GM21723 (cell line): ENCODE data around the gene WNT3A.

Experiments used
- ATAC-seq: cut with Tn5 transposase; IDR thresholded peaks from one replicate; pipeline ENCODE4 v1.9.1; 2021; ENCODE audit warnings: mild to moderate bottlenecking, moderate library complexity; ENCODE audit not compliant: unreplicated experiment

Gene WNT3A

DNA sequence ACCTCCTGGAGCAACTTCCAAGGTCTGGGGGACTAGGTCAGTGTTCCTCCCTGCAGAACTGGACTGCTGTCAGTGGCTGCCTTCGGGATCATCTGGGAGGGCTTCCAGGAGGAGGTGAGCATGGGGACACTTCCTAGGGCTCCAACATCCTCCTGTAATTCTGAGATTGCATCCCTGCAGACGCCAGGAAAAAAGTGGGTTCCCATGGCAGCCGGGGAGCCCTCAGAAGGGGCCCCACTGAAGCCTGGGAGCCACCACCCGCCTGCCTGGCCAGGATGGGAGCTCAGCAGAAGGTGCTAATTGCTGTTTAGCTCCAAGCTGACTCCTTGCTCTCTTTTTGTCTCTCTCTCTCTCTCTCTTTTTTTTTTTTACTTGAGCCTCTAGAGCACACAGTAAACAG, 59.6 kb downstream of the WNT3A start:
- ATAC-seq = no peak

DNA sequence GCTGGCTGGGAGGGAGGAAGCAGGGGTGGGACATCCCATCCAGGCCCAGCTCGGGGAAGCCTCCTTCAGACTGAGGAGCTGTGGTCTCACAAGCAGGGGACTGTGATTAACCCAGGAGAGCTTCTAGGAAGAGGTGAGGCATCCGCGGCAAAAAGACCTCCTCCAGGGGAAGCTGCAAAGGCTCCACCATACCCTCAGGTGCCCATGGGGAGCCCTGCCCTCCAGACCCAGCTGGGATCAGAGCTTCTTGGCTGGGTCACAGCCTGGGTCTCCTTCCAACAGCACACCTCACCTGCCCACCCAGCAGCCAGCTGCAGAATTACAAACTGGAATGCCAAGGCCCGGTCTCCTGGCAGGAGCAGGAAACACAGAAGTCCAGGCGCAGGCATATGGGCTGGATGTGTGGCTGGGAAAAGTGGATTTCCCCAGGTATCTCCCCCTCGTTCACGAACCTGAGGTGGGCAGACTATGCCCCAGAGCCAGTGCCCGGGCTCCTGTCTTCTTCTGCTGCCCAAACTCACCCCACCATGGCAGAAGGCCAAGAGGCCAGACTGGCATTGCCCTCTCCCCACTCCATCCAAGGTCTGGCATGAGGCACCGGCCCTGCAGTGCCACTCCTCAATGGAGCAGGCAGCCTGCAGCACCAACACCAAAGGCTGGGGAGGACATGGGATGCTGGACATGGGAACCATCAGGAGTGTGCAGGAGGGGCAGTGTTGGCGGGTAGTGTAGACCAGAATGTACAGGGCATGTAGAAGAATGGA, 60.3 kb downstream of the WNT3A start:
- no peak for ATAC-seq

- ATAC-seq = no peak
Measured at GRCh38 chr1:228068359-228068758, 61.6 kb downstream of the WNT3A start.

DNA sequence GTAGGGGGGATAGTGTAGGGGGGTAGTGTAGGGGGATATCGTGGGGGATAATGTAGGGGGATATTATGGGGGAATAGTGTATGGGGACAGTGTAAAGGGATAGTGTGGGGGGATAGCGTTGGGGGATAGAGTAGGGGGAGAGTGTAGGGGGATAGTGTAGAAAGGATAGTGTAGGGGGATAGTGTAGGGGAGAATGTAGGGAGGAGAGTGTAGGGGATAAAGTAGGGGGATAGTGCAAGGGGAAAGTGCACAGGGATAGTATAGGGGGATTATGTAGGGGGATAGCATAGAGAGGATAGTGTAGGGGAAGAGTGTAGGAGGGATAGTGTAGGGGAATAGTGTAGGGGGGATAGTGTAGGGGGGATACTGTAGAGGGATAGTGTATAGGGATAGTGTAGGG, 63.4 kb downstream of the WNT3A start:
- no peak for ATAC-seq

GRCh38 chr1:228070851-228071250, 64.1 kb downstream of the WNT3A start:
- ATAC-seq = no peak

- ATAC-seq = no peak
Measured at GRCh38 chr1:228071839-228072657, 65.2 kb downstream of the WNT3A start.

- no peak for ATAC-seq
Measured at GRCh38 chr1:228072658-228073043, 65.9 kb downstream of the WNT3A start.

- no peak for ATAC-seq
Measured at GRCh38 chr1:228073061-228073856, 66.5 kb downstream of the WNT3A start.

GRCh38 chr1:228073857-228074545, 67.2 kb downstream of the WNT3A start:
- no peak for ATAC-seq

- ATAC-seq = no peak
Measured at GRCh38 chr1:228074954-228075730, 68.3 kb downstream of the WNT3A start.

DNA sequence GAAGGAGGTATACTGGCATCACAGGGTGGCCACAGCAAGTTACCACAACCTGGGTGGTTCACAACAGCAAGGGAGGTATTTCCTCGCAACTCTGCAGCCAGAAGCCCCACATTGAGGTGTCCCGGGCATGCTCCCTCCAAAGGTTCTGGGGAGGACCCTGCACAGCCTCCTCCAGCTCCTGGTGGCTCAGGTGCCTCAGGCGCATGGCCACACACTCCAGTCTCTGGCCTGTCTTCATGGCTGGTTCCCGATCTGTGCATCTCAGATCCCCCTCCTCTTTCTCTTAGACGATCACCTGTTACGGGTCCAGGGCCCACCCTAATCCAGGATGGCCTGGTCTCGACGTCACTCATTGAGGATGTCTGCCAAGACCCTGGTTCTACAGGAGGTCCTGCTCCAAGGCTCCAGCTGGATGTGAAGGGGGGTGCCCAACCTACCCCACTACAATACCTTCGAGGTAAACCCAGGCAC, 69.0 kb downstream of the WNT3A start:
- no peak for ATAC-seq

GRCh38 chr1:228076796-228077430, 70.1 kb downstream of the WNT3A start:
- no peak for ATAC-seq

DNA sequence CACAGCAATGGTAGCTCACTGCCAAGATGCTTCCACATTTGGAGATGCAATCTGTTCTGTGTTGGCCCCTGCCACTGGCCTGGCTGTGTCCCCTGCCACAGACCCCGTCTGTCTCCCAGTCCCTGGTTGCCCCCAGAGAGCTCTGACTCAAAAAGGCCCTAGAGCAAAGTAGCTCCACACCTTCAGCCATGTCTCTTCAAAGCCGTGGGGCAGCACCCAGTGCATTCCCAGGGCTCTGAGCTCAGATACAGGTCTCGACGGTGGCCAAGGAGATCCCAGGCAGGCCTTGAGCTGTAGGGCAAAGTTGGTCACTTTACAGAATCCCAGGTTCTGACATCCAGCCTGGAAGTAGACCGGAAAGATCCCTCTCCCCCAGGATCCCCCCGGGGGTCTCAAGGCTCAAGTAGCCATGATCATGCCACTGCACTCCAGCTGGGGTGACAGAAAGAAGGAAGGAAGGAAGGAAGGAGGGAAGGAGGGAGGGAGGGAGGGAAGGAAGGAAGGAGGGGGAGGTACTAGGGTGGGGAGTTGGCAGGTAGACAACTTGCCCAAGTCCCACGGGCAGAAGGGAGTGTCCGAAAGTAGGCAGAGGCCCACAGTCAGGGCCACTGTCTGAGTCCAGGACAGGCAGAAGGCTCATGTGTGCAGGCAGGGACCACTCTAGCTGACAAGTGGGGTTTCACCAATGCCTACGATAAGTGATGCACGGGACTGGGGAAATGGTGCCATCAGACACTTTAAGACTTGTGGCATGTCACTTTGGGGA, 71.0 kb downstream of the WNT3A start:
- no peak for ATAC-seq

DNA sequence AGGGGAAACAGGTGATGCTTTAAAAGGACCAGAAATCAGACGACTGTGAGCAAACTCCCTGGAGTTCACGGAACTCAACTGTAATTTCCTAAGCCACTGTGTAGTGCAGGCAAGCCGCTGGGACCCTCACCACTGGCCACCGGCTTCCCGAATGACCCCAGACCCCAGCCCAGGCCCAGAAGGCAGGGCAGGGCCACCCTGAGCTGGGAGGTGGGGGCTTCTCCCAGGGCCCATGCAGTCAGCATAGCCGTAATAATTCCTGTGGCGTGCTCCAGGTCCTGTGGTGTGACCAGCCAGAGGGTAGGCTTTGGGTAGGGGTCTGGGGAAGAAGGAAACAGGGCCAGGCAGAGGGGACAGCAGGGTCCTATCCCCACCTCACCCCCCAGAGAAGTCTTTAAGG, 72.2 kb downstream of the WNT3A start:
- no peak for ATAC-seq

- no peak for ATAC-seq
Measured at GRCh38 chr1:228079601-228080263, 72.9 kb downstream of the WNT3A start.

DNA sequence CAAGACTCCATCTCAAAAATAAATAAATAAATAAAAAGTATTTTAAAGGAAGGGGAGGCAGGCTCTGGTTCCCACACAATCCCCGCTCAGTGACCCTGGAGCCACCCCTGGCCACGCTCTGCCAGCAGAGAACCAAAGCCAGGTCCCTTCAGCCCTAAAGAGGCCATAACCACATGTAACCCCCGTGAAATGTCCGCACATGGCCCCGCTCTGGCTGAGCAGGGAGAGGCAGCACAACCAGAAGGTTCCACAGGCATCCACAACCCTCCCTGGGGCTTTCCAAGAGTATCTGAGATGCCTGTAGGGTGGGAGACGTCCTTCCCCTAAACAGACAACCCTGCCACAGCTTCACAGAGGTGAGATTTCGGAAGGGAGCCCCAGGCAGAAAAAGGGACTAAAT, 74.3 kb downstream of the WNT3A start:
- ATAC-seq = no peak

GRCh38 chr1:228081578-228082213, 74.9 kb downstream of the WNT3A start:
- ATAC-seq = peak; percentile 25
